Measurements from ENCODE around the gene ZNF281. TPM values are rescaled to one million over a fixed set of nuclear protein-coding genes. Genes with fewer than 3 reads are reported as not detected.

Gene ZNF281
- total and polyA plus RNA-seq, 2 of the 4 experiments (the other 2 are of a cell fraction): 7.0 to 37.5 TPM

DNA sequence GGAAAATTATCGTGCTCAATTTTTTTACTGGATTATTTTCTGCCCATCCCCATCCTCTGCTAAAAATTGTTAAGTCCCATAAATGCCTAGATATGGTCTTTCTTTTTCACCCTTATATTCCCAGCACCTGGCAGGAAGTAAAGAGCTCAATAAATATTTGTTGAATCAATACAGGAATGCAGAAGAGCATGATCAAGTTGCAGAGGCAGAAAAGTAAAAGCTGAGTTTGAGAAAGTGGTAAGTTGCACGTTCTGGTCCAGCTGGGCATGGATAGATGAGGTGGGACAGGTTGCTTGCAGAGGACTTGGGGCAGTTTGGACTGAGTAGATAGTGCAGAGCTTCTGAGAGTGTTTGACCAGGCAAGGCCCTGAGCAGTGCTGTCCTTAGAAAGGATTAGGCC lies 40.1 kb downstream of the ZNF281 start:
- DNase-seq (no peak), ATAC-seq (ENCODE audit: low read depth) (no peak)
- H3K9me1 ChIP-seq (ENCODE audit: insufficient read depth, low read length): peaks cover 9% of the 10 kb centered on the region
- H3K4me2 ChIP-seq (ENCODE audit: low read depth, low read length): no peak overlapping the region
- H4K5ac ChIP-seq (ENCODE audit: low read depth, low read length): no peak overlapping the region; the same call in 1 of the 2 replicates
- no peaks in the 10 kb centered on the region for H3K36me3 ChIP-seq (ENCODE audit: control insufficient read depth, insufficient read depth, low read length)
- peaks cover 11% of the 10 kb centered on the region for H3K4me1 ChIP-seq (ENCODE audit: control insufficient read depth, insufficient read depth, low read length)
- TF ChIP-seq, protein P1, sequence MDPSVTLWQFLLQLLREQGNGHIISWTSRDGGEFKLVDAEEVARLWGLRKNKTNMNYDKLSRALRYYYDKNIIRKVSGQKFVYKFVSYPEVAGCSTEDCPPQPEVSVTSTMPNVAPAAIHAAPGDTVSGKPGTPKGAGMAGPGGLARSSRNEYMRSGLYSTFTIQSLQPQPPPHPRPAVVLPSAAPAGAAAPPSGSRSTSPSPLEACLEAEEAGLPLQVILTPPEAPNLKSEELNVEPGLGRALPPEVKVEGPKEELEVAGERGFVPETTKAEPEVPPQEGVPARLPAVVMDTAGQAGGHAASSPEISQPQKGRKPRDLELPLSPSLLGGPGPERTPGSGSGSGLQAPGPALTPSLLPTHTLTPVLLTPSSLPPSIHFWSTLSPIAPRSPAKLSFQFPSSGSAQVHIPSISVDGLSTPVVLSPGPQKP (IDR thresholded peaks at IDR 0.05; ENCODE audit: borderline replicate concordance, low read depth, low read length): no peak
- TF ChIP-seq FOS (IDR thresholded peaks at IDR 0.05; ENCODE audit: low read depth, low read length): no peak
- TF ChIP-seq MXI1 (IDR thresholded peaks at IDR 0.05; ENCODE audit: borderline replicate concordance, low read depth, low read length): no peak
- TF ChIP-seq CEBPB (IDR thresholded peaks at IDR 0.05; ENCODE audit: low read depth, low read length): no peak
- TF ChIP-seq, protein P2, sequence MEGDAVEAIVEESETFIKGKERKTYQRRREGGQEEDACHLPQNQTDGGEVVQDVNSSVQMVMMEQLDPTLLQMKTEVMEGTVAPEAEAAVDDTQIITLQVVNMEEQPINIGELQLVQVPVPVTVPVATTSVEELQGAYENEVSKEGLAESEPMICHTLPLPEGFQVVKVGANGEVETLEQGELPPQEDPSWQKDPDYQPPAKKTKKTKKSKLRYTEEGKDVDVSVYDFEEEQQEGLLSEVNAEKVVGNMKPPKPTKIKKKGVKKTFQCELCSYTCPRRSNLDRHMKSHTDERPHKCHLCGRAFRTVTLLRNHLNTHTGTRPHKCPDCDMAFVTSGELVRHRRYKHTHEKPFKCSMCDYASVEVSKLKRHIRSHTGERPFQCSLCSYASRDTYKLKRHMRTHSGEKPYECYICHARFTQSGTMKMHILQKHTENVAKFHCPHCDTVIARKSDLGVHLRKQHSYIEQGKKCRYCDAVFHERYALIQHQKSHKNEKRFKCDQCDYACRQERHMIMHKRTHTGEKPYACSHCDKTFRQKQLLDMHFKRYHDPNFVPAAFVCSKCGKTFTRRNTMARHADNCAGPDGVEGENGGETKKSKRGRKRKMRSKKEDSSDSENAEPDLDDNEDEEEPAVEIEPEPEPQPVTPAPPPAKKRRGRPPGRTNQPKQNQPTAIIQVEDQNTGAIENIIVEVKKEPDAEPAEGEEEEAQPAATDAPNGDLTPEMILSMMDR (conservative IDR thresholded peaks at IDR 0.05; ENCODE audit: low read depth, low read length): no peak
- no peak for TF ChIP-seq NFE2L2 (IDR thresholded peaks at IDR 0.05; ENCODE audit: low read depth, low read length)
- TF ChIP-seq SMC3 (IDR thresholded peaks at IDR 0.05; ENCODE audit: low read depth, low read length): no peak
- H3K27me3 ChIP-seq (ENCODE audit: control insufficient read depth, insufficient read depth, low read length): no peaks in the 10 kb centered on the region
- H3K14ac ChIP-seq (replicated peaks; ENCODE audit: low read depth, low read length): no peak overlapping the region
- no peak overlapping the region for H2BK5ac ChIP-seq (ENCODE audit: low read depth, low read length, poor library complexity, severe bottlenecking)
- peak overlapping the region; percentile 59; the same call in 1 of the 3 replicates for H2BK15ac ChIP-seq (ENCODE audit: low read depth, low read length)
- no peak overlapping the region for H2AK9ac ChIP-seq (replicated peaks; ENCODE audit: low read depth, low read length, poor library complexity)
- BruUV-seq (replicated peaks): no TSS peak
- no peak overlapping the region for H3K56ac ChIP-seq (ENCODE audit: extremely low read depth, insufficient read depth, low read length)
- H4K8ac ChIP-seq (ENCODE audit: low read depth in 2 of 2, low read length in 2 of 2): peak overlapping the region in 1 of 2 experiments; percentile 37; a peak in 1 of 4 replicates
- in situ Hi-C loops (cut with MboI; ENCODE audit: low sequenced_read_pairs): no loop called here
- H3K4me3 ChIP-seq (ENCODE audit: insufficient read depth, low read depth, low read length): no peak overlapping the region
- H3K18ac ChIP-seq (ENCODE audit: low read depth, low read length): peak overlapping the region; percentile 83; the same call in 1 of the 2 replicates
- H4K20me1 ChIP-seq (ENCODE audit: insufficient read depth, low read length): no peaks in the 10 kb centered on the region
- H3K27ac ChIP-seq (ENCODE audit: insufficient read depth, low read length): no peak overlapping the region
- no peak overlapping the region for H2BK20ac ChIP-seq (ENCODE audit: low read depth, low read length)
- no peak overlapping the region for H3K9ac ChIP-seq (ENCODE audit: low read depth, low read length)
- ChIA-PET CTCF (no interaction called here), POLR2A (ENCODE audit: unreplicated experiment) (no interaction called here)
- no peaks in the 10 kb centered on the region for H3K9me3 ChIP-seq (ENCODE audit: control insufficient read depth, insufficient read depth, low read length)
- 0 out of 2 replicates have a peak overlapping the region, but pooled peaks have one; percentile 8 for H3K4ac ChIP-seq (ENCODE audit: low read depth, low read length)
- no peak overlapping the region; the same call in 1 of the 2 replicates for H2AK5ac ChIP-seq (ENCODE audit: low read depth, low read length)
- WGBS, 2 experiments (ENCODE audit: extremely low coverage in 2 of 2, insufficient read length in 1 of 2): 80% methylated on average over 1 of the region's 2 CpGs; no CpG with 5 or more reads in 1 of the 2 experiments
- H2BK120ac ChIP-seq (ENCODE audit: low read depth, low read length): peak overlapping the region; percentile 6; the same call in 1 of the 2 replicates
- no peak overlapping the region for H3K23ac ChIP-seq (ENCODE audit: low read depth, low read length)
- dilution Hi-C loops (cut with HindIII; ENCODE audit: low sequenced_read_pairs, unreplicated experiment): no loop called here
- no peaks in the 10 kb centered on the region; a peak in 1 of 4 replicates for H3K79me1 ChIP-seq (ENCODE audit: low read depth in 1 of 2, low read length in 2 of 2)
- intact Hi-C loops (cut with micrococcal nuclease): no loop called here
- H4K91ac ChIP-seq (ENCODE audit: insufficient read depth, low read depth, low read length): peak overlapping the region; percentile 55; the same call in 1 of the 2 replicates
- H2AFZ ChIP-seq (replicated peaks; ENCODE audit: low read length, poor library complexity): no peak overlapping the region
